Bronchial epithelial cell (primary cell): ENCODE results near the gene SCML1. TPM values are rescaled to one million over a fixed set of nuclear protein-coding genes. Genes with fewer than 3 reads are reported as not detected.

Experiments
- DNase-seq: peaks from one replicate; pipeline ENCODE4 v3.0.0-alpha.2; 2010; ENCODE audit warnings: low read depth
- FAIRE-seq: peaks from 2 replicates; lab custom pipeline; 2011; peaks lifted over from hg19 to GRCh38; lab: Jason Lieb, UNC
- H3K27me3 ChIP-seq: 2 replicates; pipeline ENCODE4 v1.5.1; 2011; ENCODE audit warnings: low read length; ENCODE audit not compliant: control insufficient read depth, insufficient read depth
- H3K36me3 ChIP-seq: 2 replicates; pipeline ENCODE4 v1.5.1; 2011; ENCODE audit warnings: low read length; ENCODE audit not compliant: control insufficient read depth, insufficient read depth
- H3K4me3 ChIP-seq: 2 replicates; pipeline ENCODE4 v1.5.1; 2011; ENCODE audit warnings: mild to moderate bottlenecking, low read depth, low read length, control low read depth
- CTCF ChIP-seq: IDR thresholded peaks from 2 replicates; pipeline ENCODE4 v1.5.1; 2011; ENCODE audit warnings: mild to moderate bottlenecking, moderate library complexity, low read length, control low read depth, inconsistent platforms; ENCODE audit not compliant: insufficient read depth, severe bottlenecking
- total RNA-seq: library from RNA; depleted of rRNA; stranded (reverse); fragments of >200 nt; gene quantifications from 2 replicates; pipeline ENCODE4 v1.2.1, GENCODE V29; 2014

The SCML1 gene
- total RNA-seq, 1 donor from 2014 or later = 4.2 TPM

- Histone ChIP-seq H3K36me3 (no peaks in the 10 kb centered on the region), H3K27me3 (no peaks in the 10 kb centered on the region), H3K4me3 (no peak overlapping the region)
- FAIRE-seq (no peak), DNase-seq (no peak)
- TF ChIP-seq CTCF = no peak
These were observed 30.4 kb downstream of the SCML1 start for GRCh38 chrX:17767734-17768133.

DNA sequence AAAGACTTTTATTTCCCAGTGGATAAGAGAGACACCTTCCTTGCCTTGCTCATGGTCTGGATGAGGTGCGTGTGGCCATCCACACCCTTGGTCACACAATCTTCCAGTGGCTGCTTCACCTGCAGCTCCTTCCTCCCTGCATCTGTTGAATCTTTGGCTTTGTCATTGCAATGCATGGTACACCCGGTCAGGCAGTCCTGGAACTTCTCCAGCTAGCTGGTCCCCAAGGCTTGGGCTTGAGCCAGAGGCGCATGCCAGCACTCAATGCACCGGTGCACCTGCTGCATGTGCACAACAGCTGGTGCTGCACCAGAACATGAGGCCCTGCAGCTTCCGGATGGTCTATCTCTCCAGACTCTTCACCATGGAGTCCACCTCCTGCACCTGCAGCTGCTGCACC lies 31.7 kb downstream of the SCML1 start:
- no peak for FAIRE-seq
- no peak for TF ChIP-seq CTCF
- no peaks in the 10 kb centered on the region for H3K36me3 ChIP-seq
- H3K4me3 ChIP-seq = no peak overlapping the region
- no peaks in the 10 kb centered on the region for H3K27me3 ChIP-seq
- DNase-seq = no peak

- Histone ChIP-seq H3K4me3 (no peak overlapping the region), H3K27me3 (no peaks in the 10 kb centered on the region), H3K36me3 (no peaks in the 10 kb centered on the region)
- no peak for DNase-seq
- TF ChIP-seq CTCF = no peak
- FAIRE-seq = no peak
These were observed 32.5 kb downstream of the SCML1 start for GRCh38 chrX:17769701-17770269.

DNA sequence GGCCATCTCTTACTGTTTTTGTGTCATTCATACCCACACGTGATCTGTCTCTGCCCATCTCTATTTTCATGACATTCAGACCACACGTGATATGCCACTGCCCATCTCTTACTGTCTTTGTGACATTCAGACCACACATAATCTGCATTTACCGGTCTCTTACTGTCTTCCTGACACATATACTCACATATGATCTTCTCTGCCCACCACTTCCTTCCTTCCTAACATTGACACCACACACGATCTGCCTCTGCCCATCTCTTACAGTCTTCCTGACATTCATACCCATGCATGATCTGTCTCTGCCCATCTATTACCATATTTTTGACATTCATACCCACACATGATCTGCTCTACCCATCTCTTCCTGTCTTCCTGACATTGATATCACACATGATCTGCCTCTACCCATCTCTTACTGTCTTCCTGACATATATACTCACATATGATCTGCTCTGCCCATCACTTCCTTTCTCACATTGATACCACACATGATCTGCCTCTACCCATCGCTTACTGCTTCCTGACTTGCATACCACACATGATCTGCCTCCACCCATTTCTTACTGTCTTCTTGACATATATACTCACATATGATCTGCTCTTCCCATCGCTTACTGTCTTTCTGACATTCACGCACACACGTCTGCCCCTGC lies 36.1 kb downstream of the SCML1 start:
- no peak overlapping the region for H3K4me3 ChIP-seq
- FAIRE-seq = no peak
- TF ChIP-seq CTCF = no peak

GRCh38 chrX:17774053-17774452 lies 36.8 kb downstream of the SCML1 start:
- H3K36me3 ChIP-seq = no peaks in the 10 kb centered on the region
- H3K4me3 ChIP-seq = no peak overlapping the region
- H3K27me3 ChIP-seq = no peaks in the 10 kb centered on the region
- FAIRE-seq (no peak), DNase-seq (no peak)
- no peak for TF ChIP-seq CTCF

More for the DNA sequence above, 36.1 kb downstream of the SCML1 start:
- no peak for DNase-seq
- Histone ChIP-seq H3K27me3 (no peaks in the 10 kb centered on the region), H3K36me3 (no peaks in the 10 kb centered on the region)
